NB4 (cell line): Measurements from ENCODE around the gene GAS6.

ENCODE experiments used
- POLR2A ChIP-seq: IDR thresholded peaks from 2 replicates; pipeline ENCODE4 v1.6.1; 2011; ENCODE audit warnings: mild to moderate bottlenecking; ENCODE audit not compliant: insufficient read length; ENCODE audit errors: extremely low read depth
- TF ChIP-seq, protein P1 (sequence below): IDR thresholded peaks from one replicate; pipeline ENCODE4 v1.5.1; 2012; ENCODE audit warnings: low read depth, low read length

DNA sequence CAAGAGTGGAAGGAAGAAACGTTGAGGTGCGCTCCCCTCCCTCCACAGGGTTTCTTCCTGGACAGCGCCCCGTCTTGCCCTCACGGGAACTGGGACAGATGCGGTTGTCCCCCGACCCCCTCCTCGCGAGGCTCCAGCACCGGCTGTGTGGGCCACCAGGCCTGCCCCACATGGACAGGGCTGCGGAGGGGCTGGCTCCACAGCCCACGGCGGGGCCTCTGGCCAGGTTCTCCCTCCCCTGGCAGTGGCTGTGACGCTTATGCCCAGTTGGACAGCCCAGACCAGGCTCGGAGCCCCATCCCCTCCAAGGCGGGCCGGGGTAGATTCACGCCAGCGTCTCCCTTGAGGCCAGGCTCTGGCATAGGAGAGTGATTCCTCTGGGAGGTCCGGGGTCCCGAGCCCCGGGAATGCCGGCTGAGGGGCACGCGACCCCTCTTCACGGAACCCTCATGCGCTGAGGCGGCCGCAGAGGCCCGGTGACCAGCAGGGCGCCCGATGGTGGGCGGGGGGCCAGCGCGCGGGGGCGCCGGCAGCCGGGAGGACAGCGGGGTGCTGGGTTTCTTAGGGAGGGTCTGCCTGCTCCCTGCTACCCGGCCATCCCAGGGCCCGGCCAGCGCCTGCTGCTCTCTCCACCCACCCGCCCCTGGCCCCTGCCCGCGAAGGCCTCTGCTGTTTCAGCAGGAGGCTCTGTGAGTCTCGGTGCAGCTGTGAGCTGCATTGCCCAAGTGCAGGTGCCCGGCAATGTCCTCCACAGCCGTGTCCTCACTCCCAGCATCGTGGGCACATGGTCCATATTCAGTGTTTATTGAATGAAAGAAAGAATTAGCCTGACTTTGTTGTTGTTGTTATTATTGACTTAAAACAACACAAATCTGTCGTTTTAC lies 20.3 kb upstream of the GAS6 start:
- no peak for TF ChIP-seq POLR2A
- TF ChIP-seq, protein P1, sequence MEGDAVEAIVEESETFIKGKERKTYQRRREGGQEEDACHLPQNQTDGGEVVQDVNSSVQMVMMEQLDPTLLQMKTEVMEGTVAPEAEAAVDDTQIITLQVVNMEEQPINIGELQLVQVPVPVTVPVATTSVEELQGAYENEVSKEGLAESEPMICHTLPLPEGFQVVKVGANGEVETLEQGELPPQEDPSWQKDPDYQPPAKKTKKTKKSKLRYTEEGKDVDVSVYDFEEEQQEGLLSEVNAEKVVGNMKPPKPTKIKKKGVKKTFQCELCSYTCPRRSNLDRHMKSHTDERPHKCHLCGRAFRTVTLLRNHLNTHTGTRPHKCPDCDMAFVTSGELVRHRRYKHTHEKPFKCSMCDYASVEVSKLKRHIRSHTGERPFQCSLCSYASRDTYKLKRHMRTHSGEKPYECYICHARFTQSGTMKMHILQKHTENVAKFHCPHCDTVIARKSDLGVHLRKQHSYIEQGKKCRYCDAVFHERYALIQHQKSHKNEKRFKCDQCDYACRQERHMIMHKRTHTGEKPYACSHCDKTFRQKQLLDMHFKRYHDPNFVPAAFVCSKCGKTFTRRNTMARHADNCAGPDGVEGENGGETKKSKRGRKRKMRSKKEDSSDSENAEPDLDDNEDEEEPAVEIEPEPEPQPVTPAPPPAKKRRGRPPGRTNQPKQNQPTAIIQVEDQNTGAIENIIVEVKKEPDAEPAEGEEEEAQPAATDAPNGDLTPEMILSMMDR, result no peak
